ENCODE measurements around the gene OPN4. TPM values are rescaled to one million over a fixed set of nuclear protein-coding genes. Genes with fewer than 3 reads are reported as not detected.

OPN4 gene
- total and polyA plus RNA-seq, 2 of the 13 experiments (the other 11 are each of a cell fraction or from before 2014, with no cell fraction given), result not detected

DNA sequence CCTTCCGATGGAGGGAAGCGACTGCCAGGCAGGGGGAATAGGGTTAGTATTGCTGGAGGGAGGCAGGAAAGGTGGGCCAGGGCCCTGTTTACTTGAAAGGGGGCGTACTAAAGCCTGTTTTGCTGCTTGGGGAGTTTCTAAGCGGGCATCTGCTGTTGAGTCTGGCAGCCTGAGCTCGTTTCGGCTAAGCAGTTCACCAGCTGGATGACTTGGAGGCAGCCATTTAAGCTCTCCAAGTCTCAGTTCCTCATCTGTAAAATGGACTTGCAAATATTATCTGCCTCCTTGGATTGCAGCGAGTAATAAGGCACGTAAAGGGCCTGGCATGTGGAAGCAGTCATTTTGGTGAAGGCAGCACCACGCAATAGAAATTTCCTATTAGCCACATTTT is 58.0 kb downstream of the OPN4 start:
- Histone ChIP-seq H3K27ac (ENCODE audit: extremely low read length, insufficient read depth, low read length) (no peak overlapping the region), H3K9me3 (ENCODE audit: low read length) (no peaks in the 10 kb centered on the region), H3K27me3 (ENCODE audit: control insufficient read depth in 1 of 2, insufficient read depth in 2 of 2, low read length in 2 of 2) (peaks cover 2 to 25% of the 10 kb centered on the region in 2 experiments; a peak in 4 of 5 replicates), H4K20me1 (ENCODE audit: insufficient read depth, low read length) (no peaks in the 10 kb centered on the region), H3K4me3 (replicated peaks in 1 of 3; ENCODE audit: insufficient read depth in 1 of 3, low read depth in 2 of 3, low read length in 3 of 3) (peak overlapping the region; percentile 65 to 80 (median 78)), H3K4me1 (ENCODE audit: insufficient read depth, low read length) (peaks cover 14% of the 10 kb centered on the region; the same call in 1 of the 2 replicates), H2AFZ (ENCODE audit: low read length) (peak overlapping the region; percentile 59), H3K79me2 (ENCODE audit: insufficient read depth, low read length) (no peaks in the 10 kb centered on the region), H3K4me2 (ENCODE audit: low read depth, low read length) (peak overlapping the region; percentile 93), H3K36me3 (replicated peaks in 1 of 2; ENCODE audit: control insufficient read depth in 1 of 2, insufficient read depth in 2 of 2, low read length in 2 of 2) (no peaks in the 10 kb centered on the region), H3K9ac (ENCODE audit: insufficient read depth, low read depth, low read length) (peak overlapping the region; percentile 73)
- FAIRE-seq (no peak), ATAC-seq (no peak), DNase-seq (ENCODE audit: low spot score) (no peak)
- POLR2A ChIA-PET, result interaction anchor here (2.3 kb wide), 1 partner anchor 44 kb away, joined by 15 read pairs; the partner anchor contains the start of gene BMPR1A
- intact Hi-C loops (cut with micrococcal nuclease; ENCODE audit: unreplicated experiment) (no loop called here), in situ Hi-C loops (cut with HindIII; ENCODE audit: extremely low pct_ligation_motif_present, low pct_unique_long_range_greater_than_20kb) (no loop called here)
- BruUV-seq (replicated peaks), result TSS peak; percentile 67
- TF ChIP-seq PAX8 (CRISPR knock-in tag; IDR thresholded peaks at IDR 0.05; ENCODE audit: borderline replicate concordance) (no peak), ZNF639 (CRISPR knock-in tag; conservative IDR thresholded peaks at IDR 0.05) (0 out of 2 replicates have a peak, but pooled peaks have one; percentile 37), ZC3H13 (CRISPR knock-in tag; IDR thresholded peaks at IDR 0.05) (no peak), ZNF564 (CRISPR knock-in tag; IDR thresholded peaks at IDR 0.05) (0 out of 2 replicates have a peak, but pooled peaks have one; percentile 10), ZMYM3 (CRISPR knock-in tag; IDR thresholded peaks at IDR 0.05) (0 out of 2 replicates have a peak, but pooled peaks have one; percentile 47), ZFP91 (CRISPR knock-in tag; IDR thresholded peaks at IDR 0.05; ENCODE audit: borderline replicate concordance) (0 out of 2 replicates have a peak, but pooled peaks have one; percentile 1), ZNF878 (CRISPR knock-in tag; IDR thresholded peaks at IDR 0.05) (no peak), SAFB2 (CRISPR knock-in tag; IDR thresholded peaks at IDR 0.05; ENCODE audit: borderline replicate concordance, low read depth) (no peak), BCL6 (CRISPR knock-in tag; IDR thresholded peaks at IDR 0.05) (no peak), KDM1A (CRISPR knock-in tag; IDR thresholded peaks at IDR 0.05) (peak; percentile 45; the same call in 1 of the 2 replicates), ZNF629 (CRISPR knock-in tag; conservative IDR thresholded peaks at IDR 0.05) (peak; percentile 92), ZNF205 (CRISPR knock-in tag; IDR thresholded peaks at IDR 0.05) (0 out of 2 replicates have a peak, but pooled peaks have one; percentile 24)
- CTCF ChIA-PET (ENCODE audit: low intra/inter-chr PET ratio, low total read pairs), result no interaction called here
- WGBS (ENCODE audit: low lambda C conversion rate), result 22% methylated on average over 7 of the region's 9 CpGs
